Gastroesophageal sphincter (tissue), 4 donors: ENCODE data around the gene LAMC1. TPM values are rescaled to one million over a fixed set of nuclear protein-coding genes. Genes with fewer than 3 reads are reported as not detected.

Experiments
- ATAC-seq: fragments of 150-250 bp; one replicate; pipeline ENCODE4 v1.9.1; 2016; ENCODE audit warnings: mild to moderate bottlenecking, moderate library complexity
- H3K27ac ChIP-seq, 4 donors: fragments of 200-600 bp; sonication (generic) in 3 of 4; 1 replicate in 3 of 4; 2 replicates in 1 of 4; pipeline ENCODE4 v1.5.1; 2016 to 2019
- H3K27me3 ChIP-seq: fragments of 200-600 bp; sonication (generic); one replicate; pipeline ENCODE4 v1.5.1; 2019
- H3K36me3 ChIP-seq, 2 donors: fragments of 200-600 bp; sonication (generic); one replicate each; pipeline ENCODE4 v1.5.1; 2019; ENCODE audit warnings: control low read depth in 1 of 2
- H3K4me1 ChIP-seq, 3 donors: fragments of 200-600 bp; sonication (generic); 1 replicate in 2 of 3; 2 replicates in 1 of 3; pipeline ENCODE4 v1.5.1; 2016 to 2019; ENCODE audit warnings: control low read depth in 2 of 3
- H3K4me3 ChIP-seq, 2 donors: fragments of 200-600 bp; sonication (generic); one replicate each; pipeline ENCODE4 v1.5.1; 2019; ENCODE audit warnings: mild to moderate bottlenecking in 1 of 2, moderate library complexity in 1 of 2
- H3K9me3 ChIP-seq, 3 donors: fragments of 200-600 bp; sonication (generic); one replicate each; pipeline ENCODE4 v1.5.1; 2017 to 2019; ENCODE audit warnings: control low read depth in 2 of 3
- EP300 ChIP-seq: sonication (generic); formaldehyde crosslinking; IDR thresholded peaks from one replicate; pipeline ENCODE4 v1.6.1; 2017; ENCODE audit warnings: antibody characterized with exemption, mild to moderate bottlenecking
- POLR2A ChIP-seq, 2 donors: fragments of 450-650 bp; IDR thresholded peaks; one replicate each; pipeline ENCODE4 v1.6.1; 2017; ENCODE audit warnings: antibody characterized with exemption in 2 of 2, mild to moderate bottlenecking in 2 of 2, moderate library complexity in 1 of 2
- POLR2AphosphoS5 ChIP-seq: sonication (generic); formaldehyde crosslinking; IDR thresholded peaks from one replicate; pipeline ENCODE4 v1.6.1; 2017; ENCODE audit warnings: antibody characterized with exemption
- WGBS, 2 donors: methylation state at CpG; one replicate each; pipeline ENCODE4 v1.1.5; 2018; ENCODE audit warnings: low coverage in 1 of 2; 5-methylcytosine and 5-hydroxymethylcytosine counted together
- total RNA-seq, 4 donors: library from RNA; depleted of rRNA; stranded (reverse); fragments of >200 nt; gene quantifications; one replicate each; pipeline ENCODE4 v1.1.0, GENCODE V29; 2016
- TF ChIP-seq, protein P1 (sequence below), 4 experiments: fragments of 200-600 bp in 2 of 4; fragments of 450-650 bp in 2 of 4; sonication (generic) in 1 of 4; IDR thresholded peaks; one replicate each; pipeline ENCODE4 v1.5.1; 2017 to 2019; ENCODE audit warnings: antibody characterized with exemption in 4 of 4, mild to moderate bottlenecking in 2 of 4, moderate library complexity in 2 of 4

LAMC1 gene
- total RNA-seq, 4 donors from 2014 or later, result 363 to 528 (median 514) TPM

DNA sequence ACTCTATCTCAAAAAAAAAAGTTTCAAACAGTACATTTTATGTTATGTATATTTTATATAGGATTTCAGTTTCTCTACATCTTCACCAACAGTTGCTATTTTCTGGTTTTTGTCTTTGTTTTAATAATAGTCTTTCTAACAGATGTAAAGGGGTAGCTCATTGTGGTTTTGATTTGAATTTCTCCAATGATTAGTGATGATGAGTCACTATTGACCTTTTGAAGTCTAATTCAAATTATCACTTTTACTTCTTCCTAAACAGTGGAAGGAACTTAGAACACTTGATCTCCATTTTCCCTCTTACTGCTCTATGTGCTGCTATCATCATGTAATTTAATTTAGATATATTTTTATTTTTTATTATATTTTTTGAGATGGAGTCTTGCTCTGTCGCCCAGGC lies 38.6 kb upstream of the LAMC1 start:
- no peak for TF ChIP-seq POLR2AphosphoS5
- TF ChIP-seq, protein P1, sequence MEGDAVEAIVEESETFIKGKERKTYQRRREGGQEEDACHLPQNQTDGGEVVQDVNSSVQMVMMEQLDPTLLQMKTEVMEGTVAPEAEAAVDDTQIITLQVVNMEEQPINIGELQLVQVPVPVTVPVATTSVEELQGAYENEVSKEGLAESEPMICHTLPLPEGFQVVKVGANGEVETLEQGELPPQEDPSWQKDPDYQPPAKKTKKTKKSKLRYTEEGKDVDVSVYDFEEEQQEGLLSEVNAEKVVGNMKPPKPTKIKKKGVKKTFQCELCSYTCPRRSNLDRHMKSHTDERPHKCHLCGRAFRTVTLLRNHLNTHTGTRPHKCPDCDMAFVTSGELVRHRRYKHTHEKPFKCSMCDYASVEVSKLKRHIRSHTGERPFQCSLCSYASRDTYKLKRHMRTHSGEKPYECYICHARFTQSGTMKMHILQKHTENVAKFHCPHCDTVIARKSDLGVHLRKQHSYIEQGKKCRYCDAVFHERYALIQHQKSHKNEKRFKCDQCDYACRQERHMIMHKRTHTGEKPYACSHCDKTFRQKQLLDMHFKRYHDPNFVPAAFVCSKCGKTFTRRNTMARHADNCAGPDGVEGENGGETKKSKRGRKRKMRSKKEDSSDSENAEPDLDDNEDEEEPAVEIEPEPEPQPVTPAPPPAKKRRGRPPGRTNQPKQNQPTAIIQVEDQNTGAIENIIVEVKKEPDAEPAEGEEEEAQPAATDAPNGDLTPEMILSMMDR (IDR thresholded peaks at IDR 0.05), result no peak
- TF ChIP-seq POLR2A (IDR thresholded peaks at IDR 0.05), result no peak
- no peak for TF ChIP-seq EP300
- Histone ChIP-seq H3K36me3 (no peaks in the 10 kb centered on the region), H3K9me3 (no peaks in the 10 kb centered on the region), H3K4me3 (no peak overlapping the region), H3K27ac (no peak overlapping the region), H3K4me1 (no peaks in the 10 kb centered on the region), H3K27me3 (no peaks in the 10 kb centered on the region)
- 100% methylated on average over 1 of the region's 1 CpG for WGBS, 2 donors
- ATAC-seq, result no peak

GRCh38 chr1:182985876-182986275 lies 37.3 kb upstream of the LAMC1 start:
- no peaks in the 10 kb centered on the region for H3K9me3 ChIP-seq
- H3K27ac ChIP-seq, result no peak overlapping the region
- WGBS, 2 donors, result 88 to 89% methylated on average over 1 of the region's 1 CpG
- ATAC-seq, result no peak
- no peak overlapping the region for H3K4me3 ChIP-seq
- no peaks in the 10 kb centered on the region for H3K27me3 ChIP-seq
- no peaks in the 10 kb centered on the region for H3K4me1 ChIP-seq
- H3K36me3 ChIP-seq, result no peaks in the 10 kb centered on the region
- TF ChIP-seq, protein P1 (IDR thresholded peaks at IDR 0.05), result no peak
- TF ChIP-seq POLR2A (IDR thresholded peaks at IDR 0.05) (no peak), POLR2AphosphoS5 (no peak), EP300 (no peak)

DNA sequence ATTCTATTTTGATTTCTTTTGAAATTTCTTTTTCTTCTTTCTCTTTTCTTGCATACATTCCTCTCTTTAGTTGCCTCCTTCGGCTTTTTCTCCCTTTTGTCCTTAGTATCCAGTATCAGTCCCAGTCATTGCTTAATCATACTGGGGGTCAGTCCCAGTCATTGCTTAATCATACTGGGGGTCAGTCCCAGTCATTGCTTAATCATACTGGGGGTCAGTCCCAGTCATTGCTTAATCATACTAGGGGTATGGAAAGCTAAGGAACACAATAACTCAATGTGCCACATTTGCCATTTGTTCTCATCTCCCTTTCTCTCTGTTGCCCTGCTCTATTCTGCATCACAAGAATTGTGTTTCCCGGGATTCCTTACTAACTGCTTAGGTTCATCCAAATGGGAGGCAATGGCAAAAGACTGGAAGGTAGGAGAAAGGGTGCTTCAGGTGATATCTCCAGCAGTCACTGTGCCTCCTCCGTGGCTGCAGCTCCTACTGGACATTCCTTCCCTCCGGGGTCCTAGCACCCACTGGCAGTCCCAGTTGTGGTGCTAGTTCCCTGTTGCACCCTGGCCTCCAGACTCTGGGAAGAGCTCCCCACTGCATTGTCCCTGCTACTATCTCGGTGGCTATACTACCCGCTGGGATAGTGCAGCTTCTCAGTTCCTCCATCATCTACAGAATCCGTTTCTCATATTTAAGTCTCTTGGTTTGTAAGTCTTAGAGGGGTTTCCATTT lies 32.6 kb upstream of the LAMC1 start:
- ATAC-seq, result peak; percentile 81
- WGBS, 2 donors, result 67 to 75% methylated on average over 3 to 6 of the region's 7 CpGs
- no peaks in the 10 kb centered on the region for H3K27me3 ChIP-seq
- no peaks in the 10 kb centered on the region for H3K9me3 ChIP-seq
- no peak overlapping the region for H3K27ac ChIP-seq
- no peak overlapping the region for H3K4me3 ChIP-seq
- H3K4me1 ChIP-seq, result no peaks in the 10 kb centered on the region
- no peaks in the 10 kb centered on the region for H3K36me3 ChIP-seq
- peak; percentile 24 for TF ChIP-seq POLR2AphosphoS5
- TF ChIP-seq, protein P1 (IDR thresholded peaks at IDR 0.05), result no peak
- no peak for TF ChIP-seq POLR2A (IDR thresholded peaks at IDR 0.05)

DNA sequence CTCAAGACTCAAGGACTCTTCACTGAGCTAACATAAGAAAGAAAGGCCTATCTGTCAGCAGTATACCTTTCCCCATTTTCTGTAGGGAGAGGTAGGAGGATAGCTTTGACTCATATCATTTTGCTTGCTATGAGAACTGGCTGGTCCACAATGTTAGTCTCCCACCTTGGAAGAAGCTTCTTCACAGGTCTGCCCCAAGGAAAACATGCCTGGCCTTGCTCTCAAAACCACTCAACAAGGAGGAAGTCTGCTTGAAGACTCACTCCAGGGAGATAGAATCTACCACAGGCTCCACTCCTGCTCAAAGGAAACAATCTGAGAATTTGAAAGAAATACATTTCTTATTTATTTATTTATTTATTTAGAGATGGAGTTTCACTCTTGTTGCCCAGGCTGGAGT lies 29.5 kb upstream of the LAMC1 start:
- Histone ChIP-seq H3K4me1 (no peaks in the 10 kb centered on the region), H3K4me3 (no peak overlapping the region), H3K9me3 (no peaks in the 10 kb centered on the region), H3K27ac (no peak overlapping the region), H3K36me3 (no peaks in the 10 kb centered on the region), H3K27me3 (no peaks in the 10 kb centered on the region)
- TF ChIP-seq POLR2A (IDR thresholded peaks at IDR 0.05) (no peak), POLR2AphosphoS5 (no peak), EP300 (no peak)
- TF ChIP-seq, protein P1 (IDR thresholded peaks at IDR 0.05), result no peak
- ATAC-seq, result no peak

DNA sequence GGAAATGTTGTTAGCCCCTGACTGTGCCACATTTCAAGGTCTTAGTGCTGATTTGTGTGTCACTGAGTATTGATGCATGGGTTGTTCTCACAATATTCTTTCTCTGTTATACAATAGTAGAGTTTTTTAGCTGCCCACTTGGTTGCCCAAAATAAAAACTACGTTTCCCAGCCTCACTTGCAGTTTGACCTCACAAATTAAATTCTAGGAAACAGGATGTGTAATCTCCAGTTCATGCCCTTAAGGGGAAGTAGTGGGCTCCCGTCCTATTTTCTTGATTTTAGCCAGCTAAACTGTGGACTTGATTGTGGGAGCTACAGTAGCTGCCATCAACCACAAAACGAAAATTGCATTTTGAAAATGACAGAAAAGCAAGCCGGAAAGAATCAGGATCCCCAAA lies 27.3 kb upstream of the LAMC1 start:
- Histone ChIP-seq H3K36me3 (no peaks in the 10 kb centered on the region), H3K4me1 (no peaks in the 10 kb centered on the region), H3K4me3 (no peak overlapping the region), H3K27ac (no peak overlapping the region), H3K27me3 (no peaks in the 10 kb centered on the region), H3K9me3 (no peaks in the 10 kb centered on the region)
- ATAC-seq, result no peak
- TF ChIP-seq POLR2AphosphoS5 (no peak), POLR2A (IDR thresholded peaks at IDR 0.05) (no peak), EP300 (no peak)
- TF ChIP-seq, protein P1 (IDR thresholded peaks at IDR 0.05), result no peak
- 68 to 73% methylated on average over 3 to 4 of the region's 4 CpGs for WGBS, 2 donors
